B cell (primary cell): ENCODE data around the gene TMEM231. TPM values are rescaled to one million over a fixed set of nuclear protein-coding genes. Genes with fewer than 3 reads are reported as not detected.
A peak's percentile ranks its signal among the peaks of the same experiment; 100 is the strongest.
"Not testable (repeated sequence)": the region's sequence is repeated elsewhere in the genome, so short reads cannot be mapped to it uniquely, and the experiment has no call there.

Source experiments
- ATAC-seq: fragments of 200-7000 bp; cut with Tn5 transposase; one replicate; pipeline ENCODE4 v1.10.0; 2021; ENCODE audit warnings: low read depth, mild to moderate bottlenecking, moderate number of reproducible peaks, moderate library complexity
- CTCF ChIA-PET: fragments of 350-600 bp; sonication (Branson Sonifier 250); formaldehyde crosslinking; loops from one replicate; lab custom pipeline; 2021; ENCODE audit warnings: antibody characterized with exemption, inconsistent platforms; lab: Charles Lee
- POLR2A ChIA-PET: fragments of 350-600 bp; sonication (Branson Sonifier 250); formaldehyde crosslinking; loops from one replicate; lab custom pipeline; 2021; ENCODE audit warnings: antibody characterized with exemption; lab: Charles Lee
- DNase-seq: peaks from one replicate; pipeline ENCODE4 v3.0.0; 2013
- H2AFZ ChIP-seq: 2 replicates; pipeline ENCODE4 v1.6.1; 2012; ENCODE audit warnings: mild to moderate bottlenecking, low read depth, low read length; ENCODE audit not compliant: insufficient read depth, poor library complexity, severe bottlenecking
- H3K27ac ChIP-seq, 2 donors: 1 replicate in 1 of 2; 2 replicates in 1 of 2; pipeline ENCODE4 v1.5.1; 2012 to 2013; ENCODE audit warnings: low read length in 2 of 2, mild to moderate bottlenecking in 2 of 2, moderate library complexity in 1 of 2
- H3K27me3 ChIP-seq, 4 experiments: fragments of 200-600 bp in 1 of 4; sonication (generic) in 1 of 4; replicated peaks in 1 of 4; 1 replicate in 2 of 4; 2 replicates in 2 of 4; pipeline versions ENCODE4 v1.6.1 to v1.7.0; 2013 to 2016; ENCODE audit warnings: low read length in 3 of 4, mild to moderate bottlenecking in 2 of 4, mixed read lengths in 1 of 4, moderate library complexity in 1 of 4; ENCODE audit not compliant: insufficient read depth in 4 of 4, control insufficient read depth in 3 of 4; ENCODE audit errors: control extremely low read depth in 1 of 4
- H3K36me3 ChIP-seq, 2 experiments: replicated peaks in 1 of 2; 1 replicate in 1 of 2; 2 replicates in 1 of 2; pipeline versions ENCODE4 v1.6.1 to v1.7.1; 2013; ENCODE audit warnings: low read length in 1 of 2; ENCODE audit not compliant: insufficient read depth in 2 of 2, control insufficient read depth in 1 of 2; ENCODE audit errors: control extremely low read depth in 1 of 2, extremely low read depth in 1 of 2
- H3K4me1 ChIP-seq, 2 donors: fragments of 200-600 bp in 1 of 2; sonication (generic) in 1 of 2; 1 replicate in 1 of 2; 2 replicates in 1 of 2; pipeline versions ENCODE4 v1.5.1 to v1.6.1; 2013 to 2017; ENCODE audit warnings: low read length in 2 of 2; ENCODE audit not compliant: control insufficient read depth in 2 of 2, insufficient read depth in 2 of 2
- H3K4me2 ChIP-seq: replicated peaks from 2 replicates; pipeline ENCODE3; 2012; ENCODE audit warnings: mild to moderate bottlenecking, low read depth, low read length; ENCODE audit not compliant: poor library complexity, severe bottlenecking
- H3K4me3 ChIP-seq, 5 experiments: fragments of 200-600 bp in 1 of 5; sonication (generic) in 1 of 5; 1 replicate in 3 of 5; 2 replicates in 2 of 5; pipeline versions ENCODE4 v1.5.1 to v1.7.0; 2011 to 2016; ENCODE audit warnings: low read length in 4 of 5, mild to moderate bottlenecking in 4 of 5, low read depth in 2 of 5, control low read depth in 1 of 5, moderate library complexity in 1 of 5; ENCODE audit not compliant: insufficient read depth in 1 of 5; ENCODE audit errors: control extremely low read depth in 1 of 5, extremely low read depth in 1 of 5
- H3K79me2 ChIP-seq: fragments of 200-600 bp; sonication (generic); one replicate; pipeline ENCODE4 v1.6.0; 2016; ENCODE audit warnings: low read length; ENCODE audit not compliant: control insufficient read depth, insufficient read depth
- H3K9ac ChIP-seq: fragments of 200-600 bp; sonication (generic); 2 replicates; pipeline ENCODE4 v1.6.1; 2017; ENCODE audit warnings: mild to moderate bottlenecking, low read length, moderate library complexity
- H3K9me3 ChIP-seq, 3 donors: one replicate each; pipeline versions ENCODE4 v1.6.1 to v1.7.1; 2013; ENCODE audit warnings: low read length in 2 of 3; ENCODE audit not compliant: control insufficient read depth in 2 of 3, insufficient read depth in 1 of 3; ENCODE audit errors: control extremely low read depth in 1 of 3
- H4K20me1 ChIP-seq: 2 replicates; pipeline ENCODE4 v1.6.0; 2012; ENCODE audit warnings: mild to moderate bottlenecking, low read length; ENCODE audit not compliant: insufficient read depth, control insufficient read depth, poor library complexity, severe bottlenecking
- H3K27ac Mint-ChIP-seq: one replicate; pipeline ENCODE4 v1.8.0; 2021; ENCODE audit warnings: mixed read lengths
- H3K27me3 Mint-ChIP-seq: one replicate; pipeline ENCODE4 v1.8.0; 2021; ENCODE audit warnings: mixed read lengths
- H3K4me1 Mint-ChIP-seq: one replicate; pipeline ENCODE4 v1.8.0; 2021; ENCODE audit warnings: mixed read lengths
- H3K4me3 Mint-ChIP-seq: one replicate; pipeline ENCODE4 v1.8.0; 2021; ENCODE audit warnings: mixed read lengths
- H3K9me3 Mint-ChIP-seq: one replicate; pipeline ENCODE4 v1.8.0; 2022; ENCODE audit warnings: mixed read lengths; ENCODE audit not compliant: insufficient read depth
- CTCF ChIP-seq: fragments of 200-600 bp; IDR thresholded peaks from one replicate; pipeline ENCODE4 v1.8.0; 2022; ENCODE audit warnings: antibody characterized with exemption, mild to moderate bottlenecking
- EZH2 ChIP-seq: IDR thresholded peaks from 2 replicates; pipeline ENCODE4 v1.6.1; 2012; ENCODE audit warnings: borderline replicate concordance, low read depth, mild to moderate bottlenecking, moderate library complexity, low read length; ENCODE audit not compliant: insufficient read depth, poor library complexity, severe bottlenecking
- WGBS: methylation state at CpG from one replicate; pipeline ENCODE4 v1.1.5; 2013; ENCODE audit warnings: missing lambda C conversion rate; ENCODE audit not compliant: insufficient coverage; 5-methylcytosine and 5-hydroxymethylcytosine counted together
- intact Hi-C: fragments of 100-400 bp; cut with micrococcal nuclease; formaldehyde crosslinking; loops from one replicate; pipeline ENCODE4 v1.10.0; 2022
- polyA plus RNA-seq: library from polyadenylated mRNA; depleted of rRNA; stranded (reverse); fragments of >200 nt; gene quantifications from 2 replicates; pipeline ENCODE4 v1.2.3, GENCODE V29; 2012
- total RNA-seq, 2 donors: library from RNA; stranded (reverse); fragments of 120-200 nt in 1 of 2; gene quantifications; 1 replicate in 1 of 2; 2 replicates in 1 of 2; pipeline versions ENCODE4 v1.2.3 to v1.2.4, GENCODE V29; 2013 to 2022

Gene TMEM231
- total and polyA plus RNA-seq, 2 donors (not counting 1 experiment from before 2014, with no cell fraction given) = 4.2 to 6.0 TPM

- no peak overlapping the region for H3K27ac Mint-ChIP-seq
- H3K27ac ChIP-seq = no peak overlapping the region
- no peak overlapping the region for H3K4me3 Mint-ChIP-seq
- TF ChIP-seq EZH2 = no peak
- TF ChIP-seq CTCF = no peak
- ATAC-seq = no peak
- H3K36me3 ChIP-seq = no peaks in the 10 kb centered on the region
- no peaks in the 10 kb centered on the region for H4K20me1 ChIP-seq
- ChIA-PET CTCF (interaction anchor here (1.4 to 3.5 kb wide), 4 partner anchors 47 to 245 kb away, joined by 4 to 17 read pairs (median 12); partner anchors contain the start of genes KARS1 and TERF2IP), POLR2A (no interaction called here)
- no peak overlapping the region for H3K4me3 ChIP-seq
- intact Hi-C loops = no loop called here
- no peaks in the 10 kb centered on the region for H3K27me3 Mint-ChIP-seq
- no peaks in the 10 kb centered on the region for H3K27me3 ChIP-seq
- no peak overlapping the region for H3K9ac ChIP-seq
- no peaks in the 10 kb centered on the region for H3K79me2 ChIP-seq
- peaks cover 12% of the 10 kb centered on the region for H3K4me1 Mint-ChIP-seq
- H3K4me2 ChIP-seq = no peak overlapping the region
- 100% methylated on average over 2 of the region's 6 CpGs for WGBS
- H3K9me3 ChIP-seq = no peaks in the 10 kb centered on the region
- no peak for DNase-seq
- H2AFZ ChIP-seq = no peak overlapping the region
- no peaks in the 10 kb centered on the region for H3K9me3 Mint-ChIP-seq
- H3K4me1 ChIP-seq = peaks cover 0 to 13% of the 10 kb centered on the region in 2 donors
Measured at GRCh38 chr16:75519175-75519574, 36.9 kb downstream of the TMEM231 start.

- H2AFZ ChIP-seq = peak overlapping the region; percentile 95
- peak overlapping the region; percentile 92 for H3K4me3 Mint-ChIP-seq
- intact Hi-C loops = loop anchor here (2.0 kb wide), 2 partner anchors 368 to 1674 kb away; partner anchors contain the start of genes MON1B and ZFP1
- CTCF ChIA-PET = interaction anchor here (0.9 to 3.2 kb wide), 22 partner anchors 8 to 250 kb away, joined by 3 to 16 read pairs (median 8); partner anchors contain the start of genes ADAT1, CFDP1, KARS1 and TERF2IP
- not testable (repeated sequence) for H3K79me2 ChIP-seq, H3K9me3 Mint-ChIP-seq, H3K9me3 ChIP-seq, H4K20me1 ChIP-seq, H3K27me3 Mint-ChIP-seq, H3K27me3 ChIP-seq, H3K36me3 ChIP-seq
- peak overlapping the region in 1 of 2 donors; percentile 74 for H3K27ac ChIP-seq
- 4% methylated on average over 35 of the region's 42 CpGs for WGBS
- H3K4me3 ChIP-seq = peak overlapping the region in 4 of 5 experiments; percentile 75 to 95 (median 91)
- peak; percentile 5 for ATAC-seq
- peak overlapping the region; percentile 28 for H3K27ac Mint-ChIP-seq
- H3K4me1 ChIP-seq = peaks cover 0 to 13% of the 10 kb centered on the region in 2 donors
- peak overlapping the region; percentile 87 for H3K9ac ChIP-seq
- DNase-seq = peak; percentile 65
- H3K4me1 Mint-ChIP-seq = peaks cover 12% of the 10 kb centered on the region
- H3K4me2 ChIP-seq = peak overlapping the region; percentile 89
- POLR2A ChIA-PET = interaction anchor here (0.8 to 1.6 kb wide), 7 partner anchors 30 to 248 kb away, joined by 3 to 7 read pairs (median 4); partner anchors contain the start of genes ADAT1, CFDP1, KARS1 and TERF2IP
Measured at GRCh38 chr16:75516189-75516966, 39.7 kb downstream of the TMEM231 start.
